Right renal pelvis (tissue), 4 donors: Measurements from ENCODE around the gene MEI1. TPM values are rescaled to one million over a fixed set of nuclear protein-coding genes. Genes with fewer than 3 reads are reported as not detected.

Experiments used
- DNase-seq, 4 donors: peaks; one replicate each; pipeline ENCODE4 v3.0.0-alpha.2; 2013; ENCODE audit warnings: low read depth in 4 of 4, low spot score in 3 of 4, missing footprints in 1 of 4
- polyA plus RNA-seq, 4 donors: library from polyadenylated mRNA; unstranded; fragments of 120-200 nt; gene quantifications; one replicate each; pipeline ENCODE4 v1.2.1, GENCODE V29; 2013; ENCODE audit not compliant: insufficient read length in 4 of 4

Gene MEI1
- polyA plus RNA-seq, 4 donors = 1.3 to 2.9 (median 2.4) TPM

DNA sequence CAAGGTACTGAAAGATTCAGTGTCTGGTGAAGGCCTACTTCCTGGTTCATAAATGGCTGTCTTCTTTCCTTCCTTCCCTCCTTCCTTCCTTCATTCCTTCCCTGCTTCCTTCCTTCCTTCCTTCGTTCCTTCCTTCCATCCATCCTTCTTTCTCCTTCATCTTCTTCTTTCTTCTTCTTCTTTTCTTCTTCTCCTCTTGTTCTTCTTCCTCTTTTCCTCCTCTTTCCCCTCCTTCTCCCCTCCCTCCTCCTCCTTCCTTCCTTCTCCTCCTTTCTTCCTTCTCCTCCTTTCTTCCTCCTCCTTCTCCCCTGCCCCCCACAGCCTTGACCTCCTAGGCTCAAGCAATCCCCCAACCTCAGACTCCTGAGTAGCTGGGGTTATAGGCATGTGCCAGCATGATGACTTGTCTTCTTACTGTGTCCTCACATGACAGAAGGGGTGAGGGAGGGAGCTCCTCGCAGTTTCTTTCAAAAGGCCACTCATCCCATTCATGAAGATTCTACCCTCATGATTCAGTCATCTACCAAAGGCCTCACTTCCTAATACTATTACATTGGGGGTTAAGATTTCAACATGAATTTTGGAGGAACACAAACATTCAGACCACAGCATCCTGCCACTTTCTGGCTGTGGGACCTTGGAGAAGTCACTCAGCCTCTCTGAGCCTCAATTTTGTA is 78.6 kb downstream of the MEI1 start:
- no peak for DNase-seq

DNA sequence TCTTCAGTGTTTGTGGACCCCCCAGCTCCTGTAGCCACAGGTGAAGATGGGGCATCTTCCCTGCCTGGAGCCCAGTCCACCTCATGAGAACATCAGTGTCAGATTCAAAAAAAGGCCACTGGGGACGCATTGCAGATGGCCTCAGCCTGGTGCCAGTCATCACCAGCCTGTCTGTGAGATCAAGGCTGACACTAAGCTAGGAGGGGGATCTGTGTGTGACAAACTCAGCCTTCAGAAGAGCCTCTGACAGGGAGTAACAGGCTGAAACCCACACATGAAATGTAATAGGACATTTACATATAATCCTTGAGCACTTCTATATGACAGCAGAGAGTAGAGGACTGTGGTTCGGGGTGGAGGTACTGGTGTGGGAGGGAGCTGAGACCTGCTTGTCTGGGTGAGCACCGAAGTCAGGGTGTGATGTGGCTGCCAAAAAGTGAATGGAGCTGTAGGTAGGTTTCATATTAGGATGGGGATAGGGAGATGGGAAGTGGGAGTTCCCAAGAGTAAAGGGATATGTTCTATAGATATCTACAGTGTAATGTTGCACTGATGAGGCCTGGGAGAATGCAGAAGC is 80.7 kb downstream of the MEI1 start:
- DNase-seq = no peak

DNA sequence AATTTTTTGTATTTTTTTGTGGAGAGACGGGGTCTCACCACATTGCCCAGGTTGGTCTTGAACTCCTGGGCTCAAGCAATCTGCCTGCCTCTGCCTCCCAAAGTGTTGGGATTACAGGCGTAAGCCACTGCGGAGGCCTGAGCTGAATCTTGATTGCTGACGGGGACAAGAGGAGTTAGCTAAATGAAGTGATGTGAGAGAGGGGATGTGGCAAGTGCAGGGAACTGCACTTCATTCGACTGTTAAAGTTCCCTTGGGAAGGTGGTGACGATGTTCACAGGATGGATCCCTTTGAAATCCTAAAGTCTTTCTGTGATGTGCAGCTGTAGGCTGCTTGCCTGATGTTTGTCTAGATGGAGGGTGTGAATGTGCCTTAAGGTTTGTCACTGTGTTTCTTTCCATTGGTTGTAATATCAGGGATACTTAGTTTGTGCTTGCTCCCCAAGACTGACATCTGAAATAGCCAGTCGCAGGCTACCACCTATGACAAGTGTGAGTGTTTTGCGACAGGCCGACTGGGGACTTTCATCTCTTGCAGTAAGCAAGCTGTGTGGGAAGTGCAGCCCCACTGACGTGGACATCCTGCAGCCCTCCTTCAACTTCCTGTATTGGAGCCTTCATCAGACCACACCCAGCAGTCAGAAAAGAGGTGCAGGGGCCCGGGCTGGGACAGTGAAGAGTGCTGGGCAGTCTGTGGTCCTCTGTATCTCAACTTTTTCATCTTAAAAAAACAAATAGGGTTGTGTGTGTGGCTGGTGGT is 81.6 kb downstream of the MEI1 start:
- peak in 1 of 4 donors; percentile 16 for DNase-seq

DNA sequence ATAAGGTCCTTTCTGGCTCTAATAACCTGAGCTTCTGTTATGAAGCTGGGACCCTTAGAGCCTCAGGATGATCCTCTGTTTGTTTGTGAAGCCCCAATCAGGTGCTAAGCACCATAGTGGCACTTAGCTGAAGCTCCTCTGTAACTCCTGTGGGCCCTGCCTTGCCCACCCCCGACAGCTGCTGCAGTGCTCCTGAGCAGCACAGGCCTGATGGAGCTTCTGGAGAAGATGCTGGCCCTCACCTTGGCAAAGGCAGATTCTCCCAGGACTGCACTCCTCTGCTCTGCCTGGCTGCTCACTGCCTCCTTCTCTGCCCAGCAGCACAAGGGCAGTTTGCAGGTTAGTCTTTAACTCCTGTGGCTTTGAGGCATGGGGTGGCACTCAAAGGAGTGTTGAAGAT is 82.2 kb downstream of the MEI1 start:
- no peak for DNase-seq

DNA sequence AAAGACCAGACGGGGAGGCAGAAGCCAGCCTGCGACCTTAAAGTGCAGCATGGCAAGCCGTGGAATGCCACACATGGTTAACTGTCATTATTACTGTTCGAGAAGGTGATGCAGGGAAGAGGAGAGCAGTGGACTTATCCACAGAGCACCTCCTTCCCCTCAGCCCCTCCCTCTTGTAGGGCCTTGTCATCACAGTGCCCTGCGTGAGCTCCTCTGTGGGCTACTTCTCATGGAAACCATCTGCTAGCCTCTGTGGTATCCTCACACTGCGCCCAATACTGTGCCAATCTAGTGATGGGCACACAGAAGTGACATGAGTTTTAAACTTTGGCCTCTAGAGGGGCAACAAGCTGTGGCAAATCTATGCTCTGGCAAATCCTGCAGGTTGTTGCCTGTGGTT is 83.0 kb downstream of the MEI1 start:
- no peak for DNase-seq

DNA sequence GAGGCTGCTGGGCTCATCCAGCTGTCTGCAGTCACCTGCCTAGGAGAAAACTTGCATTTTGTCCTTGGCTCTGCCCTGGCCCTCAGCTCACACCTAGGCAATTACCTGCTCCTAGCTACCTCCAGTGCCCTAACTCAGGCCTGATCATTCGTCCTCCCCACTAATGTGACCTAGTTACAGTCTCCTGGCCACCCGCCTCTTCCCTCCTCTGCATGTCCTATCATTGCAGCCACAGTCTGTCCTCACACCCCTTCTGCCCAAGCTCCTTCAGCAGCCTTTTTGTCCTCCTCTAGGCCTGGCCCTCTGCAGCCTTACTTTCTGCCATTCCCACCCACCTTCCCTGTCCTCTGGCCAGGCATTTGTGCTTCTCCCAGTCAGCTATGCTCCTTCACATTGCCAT is 83.4 kb downstream of the MEI1 start:
- no peak for DNase-seq

DNA sequence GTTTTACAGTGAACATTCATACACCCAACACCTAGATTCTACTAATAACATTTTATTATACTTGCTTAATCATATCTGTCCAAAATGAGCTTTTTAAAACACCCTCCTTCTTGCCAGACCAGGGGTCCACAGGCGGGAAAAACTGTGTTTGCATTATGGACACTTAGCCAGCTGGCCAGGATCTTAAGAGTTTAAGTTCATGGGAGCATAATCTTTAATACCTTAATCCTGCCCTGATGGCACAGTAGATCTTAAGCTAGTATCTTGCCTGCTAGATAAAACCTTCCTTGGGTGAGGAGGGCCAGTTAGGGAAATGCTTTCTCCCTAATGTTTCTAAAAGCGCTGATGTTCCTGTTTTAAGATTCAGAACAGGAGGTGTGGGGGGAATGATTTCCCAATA is 88.0 kb downstream of the MEI1 start:
- DNase-seq = no peak

DNA sequence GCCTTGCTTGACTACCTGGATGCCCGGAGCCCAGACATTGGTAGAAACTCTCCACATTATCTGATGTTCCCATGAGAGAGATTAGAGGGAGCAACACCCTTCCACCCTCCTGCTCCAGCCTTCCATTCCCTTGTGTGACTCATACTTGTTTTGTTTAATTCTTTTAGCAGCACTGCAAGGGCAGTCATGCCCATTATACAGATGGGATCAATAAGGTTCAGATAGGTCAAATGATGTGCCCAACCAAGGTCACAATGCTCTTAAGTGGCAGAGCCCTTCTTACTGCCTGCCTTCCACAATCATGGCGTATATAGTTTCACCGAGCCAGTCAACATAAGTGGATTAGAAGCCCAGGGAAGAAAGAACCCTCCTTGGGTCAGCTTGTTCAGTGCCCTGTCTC is 94.6 kb downstream of the MEI1 start:
- DNase-seq = no peak

DNA sequence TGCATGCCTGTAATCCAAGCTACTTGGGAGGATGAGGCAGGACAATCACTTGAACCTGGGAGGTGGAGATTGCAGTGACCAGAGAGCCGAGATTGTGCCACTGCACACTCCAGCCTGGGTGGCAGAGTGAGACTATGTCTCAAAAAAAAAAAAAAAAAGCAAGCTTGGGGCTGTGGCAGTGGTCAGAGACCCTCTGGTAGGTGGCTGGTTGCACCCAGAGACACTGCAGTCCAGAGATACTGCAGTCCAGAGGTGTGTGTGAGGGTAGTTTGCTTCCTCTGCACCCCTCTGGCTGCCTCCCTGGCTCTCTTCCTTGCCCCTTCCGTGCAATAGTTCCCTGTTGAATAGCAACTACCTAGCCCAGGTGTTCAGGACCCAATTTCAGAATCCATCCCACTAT is 99.4 kb downstream of the MEI1 start:
- no peak for DNase-seq

DNA sequence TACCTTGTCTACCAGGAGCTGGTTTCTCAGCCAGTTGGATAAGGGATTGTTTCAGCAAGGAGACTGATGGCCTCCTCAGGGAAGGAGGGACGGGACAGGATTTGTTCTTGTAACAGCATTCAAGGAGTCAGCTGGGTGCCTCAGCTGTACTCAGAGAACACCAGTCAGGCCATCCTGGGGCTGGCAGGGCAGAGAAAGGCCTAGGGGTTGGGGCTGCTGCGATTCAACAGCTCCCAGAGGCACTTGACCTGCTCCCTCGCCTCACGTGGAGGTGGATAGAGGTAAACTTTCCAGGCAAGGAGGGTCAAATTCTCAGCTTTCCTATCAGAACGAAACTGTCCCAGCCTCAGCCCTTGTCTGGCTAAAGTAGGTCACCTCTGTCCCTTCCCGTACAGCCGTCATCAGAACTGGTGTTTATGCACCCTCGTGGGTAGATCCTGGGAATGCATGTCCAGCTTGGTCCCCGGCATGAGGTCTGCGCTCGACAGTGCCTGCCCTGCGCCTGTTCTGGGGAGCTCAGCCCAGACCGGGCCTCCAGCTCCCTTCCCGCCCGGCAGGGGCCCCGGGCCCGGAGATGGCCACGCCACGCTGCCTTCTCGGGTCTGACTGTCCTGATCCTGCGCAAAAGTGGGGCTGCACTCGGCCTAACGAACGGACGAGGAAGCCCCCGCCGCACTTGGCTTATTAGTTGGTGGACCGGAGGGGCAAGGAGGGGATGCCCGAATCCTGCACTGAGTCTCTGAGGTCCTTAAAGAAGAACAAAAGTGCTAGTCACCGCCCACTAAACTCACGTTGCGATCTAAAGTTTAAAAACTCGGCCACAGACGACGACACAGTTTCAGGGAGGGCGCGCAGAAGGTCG is 100.4 kb downstream of the MEI1 start:
- DNase-seq = peak in 3 of 4 donors; percentile 6 to 35 (median 30)

DNA sequence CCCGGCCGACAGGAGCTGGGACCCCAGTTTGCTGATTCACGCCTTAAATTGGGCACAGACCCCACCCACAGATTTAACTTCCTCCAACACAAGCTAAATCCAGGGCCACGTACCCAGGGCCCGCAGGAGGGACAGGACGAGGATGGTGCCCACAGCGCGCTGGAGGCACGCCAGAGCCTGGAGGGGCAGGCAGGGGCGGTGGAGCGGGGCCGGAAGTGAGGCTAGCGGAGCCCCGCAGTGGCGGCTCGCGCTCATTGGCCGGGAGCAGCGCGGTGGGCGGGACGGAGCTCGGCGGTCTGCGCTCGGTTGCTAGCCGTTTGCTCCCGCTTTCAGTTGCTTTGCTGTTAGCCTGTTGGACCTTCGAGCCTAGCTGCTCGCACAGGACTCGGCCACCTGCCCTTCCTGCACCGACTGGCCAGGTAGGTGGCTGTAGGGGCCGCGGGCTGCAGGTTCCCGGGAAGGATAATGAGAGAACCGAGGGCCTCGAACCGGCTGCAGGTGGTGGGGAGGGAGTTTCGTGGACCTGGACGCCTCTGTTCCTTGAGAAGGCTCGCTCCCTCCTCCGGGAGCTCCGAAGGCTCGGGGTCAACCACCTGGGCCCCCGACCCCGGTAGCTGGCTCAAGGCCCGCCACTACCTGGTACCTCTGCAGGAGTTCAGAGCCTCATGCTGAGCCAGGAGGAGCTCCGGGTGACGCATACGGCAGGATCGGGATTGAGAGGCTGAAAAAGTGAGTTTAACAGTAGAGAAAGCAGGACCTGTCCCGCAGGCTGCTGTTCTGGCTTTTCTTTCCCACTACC is 101.2 kb downstream of the MEI1 start, which contains the start of gene CCDC134:
Gene CCDC134, plus strand, starts transcription at position 332 of the 799 bp plus-strand sequence. CDS start 8,212 bp downstream, outside the sequence.
- peak; percentile 71 to 81 (median 74) for DNase-seq

DNA sequence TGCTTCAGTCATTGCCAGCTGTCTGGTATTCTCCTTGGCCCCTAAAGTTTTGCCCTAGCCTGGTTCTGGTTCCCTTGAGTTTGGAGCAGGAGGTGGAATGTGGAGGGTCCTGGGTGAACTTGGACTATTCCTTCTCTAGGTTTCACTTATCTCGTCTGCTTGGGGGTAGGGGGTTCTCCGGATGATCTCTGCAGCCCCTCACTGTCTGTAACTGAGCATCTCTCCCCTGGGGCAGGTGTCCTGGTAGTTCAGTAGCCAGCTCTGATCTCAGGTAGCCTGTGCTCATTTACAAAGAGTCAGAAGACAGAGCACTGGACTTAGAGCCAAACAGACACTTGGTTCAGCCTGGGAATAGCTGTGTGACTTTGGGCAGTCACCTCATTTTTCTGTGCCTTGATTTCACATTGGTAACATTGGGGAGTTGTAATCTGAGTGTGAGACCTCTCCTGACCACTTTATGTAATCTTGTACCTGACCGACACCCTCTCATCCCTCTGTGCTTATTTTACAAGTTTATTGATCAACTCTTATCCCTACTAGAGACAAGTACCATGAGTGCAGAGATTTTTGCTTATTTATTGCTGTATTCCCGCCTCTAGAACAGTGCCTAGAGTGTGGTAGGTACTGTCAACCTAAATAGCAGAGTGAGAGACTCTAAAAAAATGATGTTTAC is 102.0 kb downstream of the MEI1 start:
- no peak for DNase-seq

DNA sequence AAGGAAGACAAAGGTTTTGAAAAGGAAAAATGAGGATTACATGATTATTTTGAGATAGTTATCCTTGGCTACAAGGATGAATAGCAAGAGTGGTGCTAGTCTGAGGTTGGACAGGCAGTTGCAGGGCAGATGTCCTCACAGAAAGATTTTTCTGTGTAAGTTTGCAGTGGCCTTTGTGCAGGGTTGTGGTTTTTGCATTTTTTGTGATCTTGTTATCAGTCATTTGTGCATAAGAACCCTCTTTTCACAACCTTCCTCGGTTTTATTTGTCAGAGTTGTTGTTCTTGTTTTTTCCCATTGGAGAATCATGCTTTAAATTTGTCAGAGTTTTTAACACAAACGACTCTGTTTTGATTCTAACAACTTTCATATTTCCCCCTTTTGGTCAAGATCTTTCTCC is 102.6 kb downstream of the MEI1 start:
- DNase-seq = no peak

DNA sequence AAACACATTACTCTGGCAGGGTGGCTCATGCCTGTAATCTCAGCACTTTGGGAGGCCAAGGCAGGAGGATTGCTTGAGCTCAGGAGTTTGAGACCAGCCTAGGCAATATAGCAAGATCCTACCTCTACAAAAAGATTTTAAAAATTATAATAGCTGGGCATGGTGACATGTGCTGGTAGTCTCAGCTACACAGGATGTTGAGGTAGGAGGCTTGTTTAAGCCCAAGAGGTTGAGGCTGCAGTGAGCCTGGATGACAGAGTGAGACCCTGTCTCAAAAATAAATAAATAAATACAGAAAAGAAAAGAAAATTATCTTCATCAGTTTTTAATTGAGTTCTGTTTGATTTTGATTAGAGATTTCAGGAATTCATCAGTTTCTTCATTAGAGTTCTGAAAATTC is 106.3 kb downstream of the MEI1 start:
- DNase-seq = no peak

DNA sequence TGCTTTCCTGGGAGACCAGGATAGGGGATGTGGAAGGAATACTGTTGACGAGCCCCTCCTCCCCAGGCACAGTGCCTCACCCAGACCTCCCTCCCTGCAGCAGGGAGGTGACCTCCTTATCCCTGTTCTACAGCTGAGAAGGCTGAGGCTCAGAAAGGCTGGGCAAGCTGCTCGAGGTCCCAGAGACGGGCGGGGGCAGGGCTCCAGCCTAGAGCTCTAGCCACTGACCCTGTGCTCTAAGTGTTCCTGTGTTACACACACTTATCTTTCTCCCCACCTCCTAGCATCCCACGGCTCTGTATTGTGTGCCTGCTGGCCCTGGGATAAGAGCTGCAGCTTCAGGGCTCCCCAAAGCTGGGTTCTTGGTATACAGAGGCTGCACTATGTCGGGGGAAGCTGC is 109.1 kb downstream of the MEI1 start:
- DNase-seq = no peak

DNA sequence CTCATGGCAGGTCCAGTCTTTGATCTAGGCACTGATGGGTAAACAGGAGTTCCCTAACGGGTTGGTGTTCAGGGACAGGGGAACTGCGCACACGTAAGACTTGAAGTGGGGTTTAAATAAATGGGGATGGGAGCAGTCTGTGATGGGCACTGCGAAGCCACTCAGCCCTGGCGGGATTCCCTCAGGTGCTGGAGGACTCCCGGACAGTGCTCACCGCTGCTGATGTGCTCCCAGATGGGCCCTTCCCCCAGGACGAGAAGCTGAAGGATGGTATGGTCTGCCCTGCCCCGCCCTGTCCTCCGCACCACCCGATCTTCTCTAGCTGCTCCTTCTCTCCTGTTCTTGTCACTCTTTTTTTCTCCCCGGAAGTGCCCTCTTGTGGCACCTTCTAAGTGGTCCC is 110.7 kb downstream of the MEI1 start:
- no peak for DNase-seq

DNA sequence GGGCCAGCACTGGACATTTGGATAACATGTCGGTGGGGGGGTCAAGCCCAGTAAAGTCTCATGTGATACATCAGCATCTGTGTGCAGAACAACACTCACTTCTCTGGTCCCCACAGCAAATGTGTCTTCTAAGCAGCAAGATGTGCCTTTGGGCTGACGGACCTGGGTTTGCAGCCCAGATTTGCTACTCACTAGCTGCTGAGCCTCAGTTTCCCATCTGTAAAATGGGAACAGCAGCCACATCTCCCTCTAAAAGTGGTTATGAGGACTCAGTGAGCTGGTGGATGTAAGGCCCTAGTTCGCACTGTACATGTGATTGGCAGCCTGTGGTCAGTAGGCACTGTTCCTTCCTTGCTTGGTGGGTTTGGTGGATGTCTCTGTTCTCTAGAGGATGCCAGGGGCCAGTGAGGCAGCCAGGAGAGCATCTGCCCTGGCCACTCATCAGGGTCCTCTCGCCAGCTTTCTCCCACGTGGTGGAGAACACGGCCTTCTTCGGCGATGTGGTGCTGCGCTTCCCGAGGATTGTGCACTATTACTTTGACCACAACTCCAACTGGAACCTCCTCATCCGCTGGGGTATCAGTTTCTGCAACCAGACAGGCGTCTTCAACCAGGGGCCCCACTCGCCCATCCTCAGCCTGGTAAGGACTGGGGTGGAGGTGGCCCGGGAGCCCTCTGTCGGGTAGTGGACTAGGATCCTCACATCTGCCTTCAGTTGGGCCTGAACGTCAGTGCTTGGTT is 113.7 kb downstream of the MEI1 start:
- no peak for DNase-seq

DNA sequence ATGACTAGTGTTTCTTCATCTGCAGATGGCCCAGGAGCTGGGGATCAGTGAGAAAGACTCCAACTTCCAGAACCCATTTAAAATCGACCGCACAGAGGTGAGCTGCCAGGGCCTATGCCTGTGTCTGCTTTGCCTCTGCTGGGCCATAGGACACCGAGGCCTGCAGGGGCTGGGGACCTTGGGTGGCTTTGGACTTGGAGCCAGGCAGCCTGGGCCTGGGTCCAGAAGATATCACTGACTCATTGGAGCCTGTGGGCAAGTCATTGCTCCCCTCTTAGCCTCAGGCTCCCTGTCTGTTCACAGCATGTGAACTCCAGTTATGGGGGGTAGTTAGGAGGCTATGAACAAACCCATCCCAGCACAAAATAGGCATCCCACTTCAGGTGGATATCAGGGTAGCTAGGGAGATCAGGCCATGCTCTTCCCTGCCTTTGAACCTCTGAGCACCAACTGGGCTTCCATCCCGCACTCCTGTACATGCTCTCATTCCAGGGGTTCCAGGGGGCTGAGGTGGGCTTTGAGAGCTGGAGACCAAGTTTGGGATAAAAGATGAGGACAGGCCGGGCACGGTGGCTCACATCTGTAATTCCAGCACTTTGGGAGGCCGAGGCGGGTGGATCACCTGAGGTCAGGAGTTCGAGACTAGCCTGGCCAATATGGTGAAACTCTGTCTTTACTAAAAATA is 114.6 kb downstream of the MEI1 start:
- DNase-seq = no peak
